ENCODE results near the gene EYA2.

DNA sequence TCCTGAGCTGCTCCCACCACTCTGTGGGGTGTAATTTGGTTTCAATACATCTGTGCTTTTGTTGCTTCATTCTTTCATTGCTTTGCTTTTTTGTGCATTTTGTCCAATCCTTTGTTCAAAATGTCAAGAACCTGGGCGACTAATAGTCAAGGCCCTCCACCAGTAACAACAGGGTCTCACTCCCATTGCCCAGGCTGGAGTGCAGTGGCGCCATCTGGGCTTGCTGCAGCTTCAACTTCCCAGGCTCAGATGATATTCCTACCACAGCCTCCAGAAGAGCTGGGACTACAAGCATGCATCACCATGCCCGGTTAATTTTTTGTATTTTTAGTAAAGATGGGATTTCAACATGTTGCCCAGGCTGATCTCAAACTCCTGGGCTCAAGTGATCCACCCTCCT, 169.2 kb downstream of the EYA2 start:
- TF ChIP-seq, protein P1, sequence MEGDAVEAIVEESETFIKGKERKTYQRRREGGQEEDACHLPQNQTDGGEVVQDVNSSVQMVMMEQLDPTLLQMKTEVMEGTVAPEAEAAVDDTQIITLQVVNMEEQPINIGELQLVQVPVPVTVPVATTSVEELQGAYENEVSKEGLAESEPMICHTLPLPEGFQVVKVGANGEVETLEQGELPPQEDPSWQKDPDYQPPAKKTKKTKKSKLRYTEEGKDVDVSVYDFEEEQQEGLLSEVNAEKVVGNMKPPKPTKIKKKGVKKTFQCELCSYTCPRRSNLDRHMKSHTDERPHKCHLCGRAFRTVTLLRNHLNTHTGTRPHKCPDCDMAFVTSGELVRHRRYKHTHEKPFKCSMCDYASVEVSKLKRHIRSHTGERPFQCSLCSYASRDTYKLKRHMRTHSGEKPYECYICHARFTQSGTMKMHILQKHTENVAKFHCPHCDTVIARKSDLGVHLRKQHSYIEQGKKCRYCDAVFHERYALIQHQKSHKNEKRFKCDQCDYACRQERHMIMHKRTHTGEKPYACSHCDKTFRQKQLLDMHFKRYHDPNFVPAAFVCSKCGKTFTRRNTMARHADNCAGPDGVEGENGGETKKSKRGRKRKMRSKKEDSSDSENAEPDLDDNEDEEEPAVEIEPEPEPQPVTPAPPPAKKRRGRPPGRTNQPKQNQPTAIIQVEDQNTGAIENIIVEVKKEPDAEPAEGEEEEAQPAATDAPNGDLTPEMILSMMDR (IDR thresholded peaks at IDR 0.05) = no peak
- TF ChIP-seq EP300 (IDR thresholded peaks at IDR 0.05) (no peak), POLR2A (IDR thresholded peaks at IDR 0.05) (no peak), POLR2AphosphoS5 (IDR thresholded peaks at IDR 0.05) (no peak)

Data from gastroesophageal sphincter (tissue), 3 donors.